GM23338 (cell line): ENCODE results near the gene PSMB10. TPM values are rescaled to one million over a fixed set of nuclear protein-coding genes. Genes with fewer than 3 reads are reported as not detected.
A peak's percentile ranks its signal among the peaks of the same experiment; 100 is the strongest.

Experiments used
- ATAC-seq: fragments of 200-7000 bp; cut with Tn5 transposase; 3 replicates; pipeline ENCODE4 v1.9.1; 2020
- DNase-seq: peaks from one replicate; pipeline ENCODE4 v3.0.0-alpha.2; 2015; ENCODE audit warnings: low spot score
- H2AFZ ChIP-seq: fragments of 200-600 bp; sonication (generic); 2 replicates; pipeline ENCODE4 v1.8.0; 2016; ENCODE audit warnings: antibody characterized with exemption, mild to moderate bottlenecking, moderate library complexity
- H3F3A ChIP-seq: fragments of 200-600 bp; sonication (generic); replicated peaks from 2 replicates; pipeline ENCODE4 v1.8.0; 2017; ENCODE audit warnings: antibody characterized with exemption, mixed run types, low read depth
- H3K27ac ChIP-seq: fragments of 200-600 bp; sonication (generic); 2 replicates; pipeline ENCODE4 v1.6.1; 2016; ENCODE audit warnings: low read depth
- H3K27me3 ChIP-seq: fragments of 200-600 bp; sonication (generic); 2 replicates; pipeline ENCODE4 v1.8.0; 2016; ENCODE audit warnings: mild to moderate bottlenecking, mixed run types, moderate library complexity; ENCODE audit not compliant: insufficient read depth
- H3K36me3 ChIP-seq: fragments of 200-600 bp; sonication (generic); 2 replicates; pipeline ENCODE4 v1.8.0; 2016; ENCODE audit warnings: mild to moderate bottlenecking; ENCODE audit not compliant: insufficient read depth
- H3K4me1 ChIP-seq: fragments of 200-600 bp; sonication (generic); 2 replicates; pipeline ENCODE4 v1.8.0; 2016; ENCODE audit warnings: mild to moderate bottlenecking, moderate library complexity; ENCODE audit not compliant: insufficient read depth
- H3K4me2 ChIP-seq: fragments of 200-600 bp; sonication (generic); 2 replicates; pipeline ENCODE4 v1.7.1; 2017; ENCODE audit warnings: mixed run types
- H3K4me3 ChIP-seq: fragments of 200-600 bp; sonication (generic); 2 replicates; pipeline ENCODE4 v1.6.1; 2016; ENCODE audit warnings: mixed run types
- H3K79me2 ChIP-seq: fragments of 200-600 bp; sonication (generic); replicated peaks from 2 replicates; pipeline ENCODE4 v1.8.0; 2017; ENCODE audit warnings: mild to moderate bottlenecking; ENCODE audit not compliant: insufficient read depth
- H3K9me2 ChIP-seq: fragments of 200-600 bp; sonication (generic); 2 replicates; pipeline ENCODE4 v1.8.0; 2017; ENCODE audit not compliant: insufficient read depth
- H4K20me1 ChIP-seq: fragments of 200-600 bp; sonication (generic); replicated peaks from 2 replicates; pipeline ENCODE4 v1.8.0; 2017; ENCODE audit warnings: mild to moderate bottlenecking; ENCODE audit not compliant: insufficient read depth
- H3K27ac Mint-ChIP-seq: 2 replicates; pipeline ENCODE4 v1.8.0; 2020; ENCODE audit warnings: inconsistent platforms, mild to moderate bottlenecking, moderate library complexity, mixed read lengths
- H3K27me3 Mint-ChIP-seq: 3 replicates; pipeline ENCODE4 v1.8.0; 2022; ENCODE audit warnings: low read depth, mild to moderate bottlenecking, moderate library complexity, mixed read lengths, inconsistent platforms; ENCODE audit not compliant: insufficient read depth, poor library complexity
- H3K36me3 Mint-ChIP-seq: 3 replicates; pipeline ENCODE4 v1.8.0; 2021; ENCODE audit warnings: low read depth, mild to moderate bottlenecking, inconsistent platforms, moderate library complexity, mixed read lengths
- H3K4me1 Mint-ChIP-seq: 3 replicates; pipeline ENCODE4 v1.8.0; 2020; ENCODE audit warnings: mild to moderate bottlenecking, inconsistent platforms, mixed read lengths
- H3K4me3 Mint-ChIP-seq: 3 replicates; pipeline ENCODE4 v1.8.0; 2021; ENCODE audit warnings: moderate library complexity, mild to moderate bottlenecking, inconsistent platforms, mixed read lengths
- H3K9me3 Mint-ChIP-seq: 3 replicates; pipeline ENCODE4 v1.8.0; 2020; ENCODE audit warnings: moderate library complexity, mild to moderate bottlenecking, inconsistent platforms, mixed read lengths
- CTCF ChIP-seq, 2 experiments: fragments of 200-600 bp in 1 of 2; sonication (generic) in 1 of 2; conservative IDR thresholded peaks; 2 replicates each; pipeline versions ENCODE4 v1.5.1 to v1.6.1; 2016 to 2017; ENCODE audit warnings: antibody characterized with exemption in 2 of 2, low read depth in 2 of 2, mild to moderate bottlenecking in 2 of 2, moderate library complexity in 1 of 2
- JUNB ChIP-seq: IDR thresholded peaks from one replicate; pipeline ENCODE4 v1.6.1; 2016; ENCODE audit warnings: antibody characterized with exemption; ENCODE audit not compliant: unreplicated experiment
- POLR2AphosphoS5 ChIP-seq: IDR thresholded peaks from 2 replicates; pipeline ENCODE4 v1.6.1; 2016; ENCODE audit warnings: antibody characterized with exemption, low read depth
- ZNF114 ChIP-seq: fragments of 250-450 bp; sonication (Bioruptor Pico); IDR thresholded peaks from 2 replicates; pipeline ENCODE4 v1.5.0; 2020; ENCODE audit warnings: mild to moderate bottlenecking, moderate library complexity
- polyA plus RNA-seq: library from polyadenylated mRNA; unstranded; fragments of >200 nt; fragmentation: Nextera tagmentation; extraction: Ambion mirVana; gene quantifications from 2 replicates; pipeline ENCODE4 v1.2.1, GENCODE V29; 2016
- small RNA-seq: library from RNA; depleted of rRNA; stranded (forward); fragments of <200 nt; gene quantifications from one replicate; pipeline ENCODE3, GENCODE V24; 2014; ENCODE audit warnings: low replicate concordance
- total RNA-seq: library from RNA; depleted of rRNA; stranded (reverse); fragments of >200 nt; shearing (Covaris generic); gene quantifications from 2 replicates; pipeline ENCODE4 v1.2.3, GENCODE V29; 2014; rRNA removed

The PSMB10 gene
- total and polyA plus RNA-seq, 2 experiments from 2014 or later = 27.5 to 114 TPM

- Histone ChIP-seq H3K27me3 (no peaks in the 10 kb centered on the region), H4K20me1 (no peaks in the 10 kb centered on the region; the same call in 1 of the 2 replicates), H3K4me1 (peaks cover 26% of the 10 kb centered on the region), H3K79me2 (no peaks in the 10 kb centered on the region), H2AFZ (no peak within 1 kb of the TSS), H3K36me3 (peaks cover 7% of the 10 kb centered on the region; the same call in 1 of the 2 replicates), H3K4me3 (peak within 1 kb of the TSS; percentile 55), H3K27ac (peak within 1 kb of the TSS; percentile 92), H3F3A (peaks cover 26% of the 10 kb centered on the region; the same call in 1 of the 2 replicates), H3K9me2 (no peaks in the 10 kb centered on the region), H3K4me2 (peak within 1 kb of the TSS; percentile 89)
- peaks cover 33% of the 10 kb centered on the region for H3K36me3 Mint-ChIP-seq
- peaks cover 22% of the 10 kb centered on the region for H3K4me1 Mint-ChIP-seq
- DNase-seq (peak; percentile 95), ATAC-seq (peak; percentile 91)
- H3K27ac Mint-ChIP-seq = peak within 1 kb of the TSS; percentile 91
- peak; percentile 69 for TF ChIP-seq POLR2AphosphoS5
- no peak for TF ChIP-seq CTCF (conservative IDR thresholded peaks at IDR 0.05; ENCODE audit: low read depth in 2 of 2)
- no peak for TF ChIP-seq ZNF114 (CRISPR knock-in tag)
- TF ChIP-seq JUNB = no peak
- peak within 1 kb of the TSS; percentile 67 for H3K4me3 Mint-ChIP-seq
- no peaks in the 10 kb centered on the region; the same call in 2 of the 3 replicates for H3K9me3 Mint-ChIP-seq
- peaks cover 14% of the 10 kb centered on the region for H3K27me3 Mint-ChIP-seq
Observed at GRCh38 chr16:67884684-67885083, 52.0 kb downstream of the PSMB10 start, which contains the start of gene NRN1L. Gene NRN1L, plus strand, starts transcription at chr16:67884885. Its CDS starts 19 bp downstream, at chr16:67884904.

Small RNAs within 50 kb of the gene (small RNA-seq; reads per million reads assigned to genes)
- not detected for gene NRN1L

Other genes with a start within 250 kb of the PSMB10 start
- 27.5 and 34.3 TPM in 2 replicates for gene GFOD2, start 217.5 kb downstream of the PSMB10 start, total RNA-seq
- 16.5 and 19.3 TPM in 2 replicates for gene GFOD2, start 217.5 kb downstream of the PSMB10 start, polyA plus RNA-seq
- gene RANBP10, start 130.3 kb downstream of the PSMB10 start, total RNA-seq = 9.0 and 9.2 TPM in 2 replicates
- gene RANBP10, start 130.3 kb downstream of the PSMB10 start, polyA plus RNA-seq = 13.6 and 18.0 TPM in 2 replicates
- gene TSNAXIP1, start 130.0 kb downstream of the PSMB10 start, total RNA-seq = 2.4 TPM in 1 of 2 replicates, not detected in the other
- gene TSNAXIP1, start 130.0 kb downstream of the PSMB10 start, polyA plus RNA-seq = 0.97 and 1.4 TPM in 2 replicates
- gene THAP11, start 94.5 kb downstream of the PSMB10 start, total RNA-seq = 102 and 115 TPM in 2 replicates
- gene THAP11, start 94.5 kb downstream of the PSMB10 start, polyA plus RNA-seq = 37.3 and 39.5 TPM in 2 replicates
- gene NUTF2, start 89.9 kb downstream of the PSMB10 start, total RNA-seq = 158 and 321 TPM in 2 replicates
- 373 and 391 TPM in 2 replicates for gene NUTF2, start 89.9 kb downstream of the PSMB10 start, polyA plus RNA-seq
- gene CENPT, start 89.2 kb downstream of the PSMB10 start, total RNA-seq = 31.8 and 55.4 TPM in 2 replicates
- gene CENPT, start 89.2 kb downstream of the PSMB10 start, polyA plus RNA-seq = 59.2 and 63.8 TPM in 2 replicates
- gene EDC4, start 63.8 kb downstream of the PSMB10 start, total RNA-seq = 74.2 and 98.5 TPM in 2 replicates
- gene EDC4, start 63.8 kb downstream of the PSMB10 start, polyA plus RNA-seq = 34.8 and 39.6 TPM in 2 replicates
- 13.8 and 14.0 TPM in 2 replicates for gene NRN1L, start 52.0 kb downstream of the PSMB10 start, total RNA-seq
- gene NRN1L, start 52.0 kb downstream of the PSMB10 start, polyA plus RNA-seq = 26.1 and 33.8 TPM in 2 replicates
- 22.1 and 23.9 TPM in 2 replicates for gene PSKH1, start 43.6 kb downstream of the PSMB10 start, total RNA-seq
- 8.3 and 14.3 TPM in 2 replicates for gene PSKH1, start 43.6 kb downstream of the PSMB10 start, polyA plus RNA-seq
- 1.6 and 8.0 TPM in 2 replicates for gene CTRL, start 5.0 kb downstream of the PSMB10 start, total RNA-seq
- gene CTRL, start 5.0 kb downstream of the PSMB10 start, polyA plus RNA-seq = 12.8 and 13.0 TPM in 2 replicates
- 17.6 and 18.9 TPM in 2 replicates for gene LCAT, start 7.3 kb upstream of the PSMB10 start, total RNA-seq
- gene LCAT, start 7.3 kb upstream of the PSMB10 start, polyA plus RNA-seq = 12.4 and 13.7 TPM in 2 replicates
- 53.0 and 56.7 TPM in 2 replicates for gene SLC12A4, start 31.8 kb upstream of the PSMB10 start, total RNA-seq
- 17.6 and 19.9 TPM in 2 replicates for gene SLC12A4, start 31.8 kb upstream of the PSMB10 start, polyA plus RNA-seq
- gene DPEP3, start 43.6 kb upstream of the PSMB10 start, total RNA-seq = 7.9 and 18.4 TPM in 2 replicates
- gene DPEP3, start 43.6 kb upstream of the PSMB10 start, polyA plus RNA-seq = 8.8 and 11.1 TPM in 2 replicates
- gene DPEP2, start 62.6 kb upstream of the PSMB10 start, total RNA-seq = not detected in 2 replicates
- 0.09 TPM in 1 of 2 replicates, not detected in the other for gene DPEP2, start 62.6 kb upstream of the PSMB10 start, polyA plus RNA-seq
- not detected in 2 replicates for gene DPEP2NB, start 79.1 kb upstream of the PSMB10 start, total RNA-seq
- 0.19 TPM in 1 of 2 replicates, not detected in the other for gene DPEP2NB, start 79.1 kb upstream of the PSMB10 start, polyA plus RNA-seq
- gene DDX28, start 86.4 kb upstream of the PSMB10 start, total RNA-seq = 18.0 and 23.8 TPM in 2 replicates
- 11.9 and 12.2 TPM in 2 replicates for gene DDX28, start 86.4 kb upstream of the PSMB10 start, polyA plus RNA-seq
- gene DUS2, start 86.4 kb upstream of the PSMB10 start, total RNA-seq = 22.4 and 26.4 TPM in 2 replicates
- 12.8 and 13.3 TPM in 2 replicates for gene DUS2, start 86.4 kb upstream of the PSMB10 start, polyA plus RNA-seq
- 34.5 and 40.9 TPM in 2 replicates for gene NFATC3, start 148.5 kb upstream of the PSMB10 start, total RNA-seq
- gene NFATC3, start 148.5 kb upstream of the PSMB10 start, polyA plus RNA-seq = 9.2 and 9.3 TPM in 2 replicates